Measurements from ENCODE around the gene NPC1L1. TPM values are rescaled to one million over a fixed set of nuclear protein-coding genes. Genes with fewer than 3 reads are reported as not detected.
A peak's percentile ranks its signal among the peaks of the same experiment; 100 is the strongest.

NPC1L1 gene
- total RNA-seq, 1 experiment from 2014 or later, result 0.15 TPM

DNA sequence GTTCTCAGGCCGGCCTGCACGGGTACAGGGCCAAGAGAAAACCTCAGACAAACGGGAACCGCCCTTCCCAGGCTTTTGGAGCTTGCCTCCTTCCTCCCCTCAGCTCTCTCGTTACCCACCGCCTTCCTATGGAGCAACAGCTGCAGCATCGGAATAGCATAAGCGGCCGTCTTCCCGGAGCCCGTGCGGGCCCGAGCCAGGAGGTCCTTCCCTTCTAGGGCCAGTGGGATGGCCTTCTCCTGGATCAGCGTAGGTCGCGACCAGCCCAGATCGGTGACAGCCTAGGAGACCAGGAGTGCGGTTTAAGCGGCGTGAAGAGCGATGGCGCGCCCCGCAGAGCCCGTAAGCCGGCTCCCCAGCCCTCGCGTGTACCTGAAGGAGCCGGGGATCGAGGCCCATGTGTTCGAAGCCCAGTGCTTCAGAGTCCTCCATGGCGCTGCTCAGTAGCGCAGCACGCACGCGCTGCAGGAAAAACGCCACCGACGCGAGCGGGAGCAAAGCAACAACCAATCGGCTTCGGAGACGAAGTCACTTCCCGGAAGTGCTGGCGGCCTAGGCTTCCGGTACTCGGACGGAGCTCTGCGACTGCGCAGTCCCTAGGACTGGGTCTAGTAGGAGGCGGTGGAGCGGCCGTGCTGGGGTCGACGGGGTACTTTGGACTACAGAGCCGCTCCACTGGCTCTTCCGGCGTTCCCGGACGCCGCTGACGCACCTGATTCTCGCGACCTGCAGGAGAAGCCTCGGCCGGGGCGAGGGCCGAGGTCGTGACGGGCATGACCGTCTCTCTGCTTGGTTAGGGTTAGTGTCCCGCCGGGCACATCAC, 32.5 kb upstream of the NPC1L1 start, which contains the start of gene DDX56 (continued):
- TF ChIP-seq ZNF425 (CRISPR knock-in tag; conservative IDR thresholded peaks at IDR 0.05) (no peak), JUN (CRISPR knock-in tag; IDR thresholded peaks at IDR 0.05) (peak; percentile 44; the same call in 1 of the 2 replicates), ZNF396 (CRISPR knock-in tag; IDR thresholded peaks at IDR 0.05; ENCODE audit: borderline replicate concordance) (no peak), ZNF423 (CRISPR knock-in tag; IDR thresholded peaks at IDR 0.05) (no peak), TCF7 (CRISPR knock-in tag; IDR thresholded peaks at IDR 0.05; ENCODE audit: low read depth) (no peak; the same call in 1 of the 2 replicates), ZSCAN18 (CRISPR knock-in tag; IDR thresholded peaks at IDR 0.05) (no peak), NR3C1 (CRISPR knock-in tag; conservative IDR thresholded peaks at IDR 0.05; ENCODE audit: low read depth) (no peak), MXD4 (CRISPR knock-in tag; IDR thresholded peaks at IDR 0.05; ENCODE audit: borderline replicate concordance) (no peak), ELF4 (CRISPR knock-in tag; IDR thresholded peaks at IDR 0.05; ENCODE audit: low read depth) (no peak), TEAD1 (CRISPR knock-in tag; IDR thresholded peaks at IDR 0.05) (peak; percentile 76; the same call in 1 of the 2 replicates), CTCF (IDR thresholded peaks at IDR 0.05) (no peak), ATF1 (CRISPR knock-in tag; IDR thresholded peaks at IDR 0.05) (no peak), RELA (CRISPR knock-in tag; IDR thresholded peaks at IDR 0.05; ENCODE audit: borderline replicate concordance) (peak; percentile 83; the same call in 1 of the 2 replicates), ZNF671 (CRISPR knock-in tag; IDR thresholded peaks at IDR 0.05) (no peak), USF2 (CRISPR knock-in tag; IDR thresholded peaks at IDR 0.05) (no peak), EMX1 (CRISPR knock-in tag; IDR thresholded peaks at IDR 0.05) (no peak), TEAD4 (CRISPR knock-in tag; IDR thresholded peaks at IDR 0.05) (no peak; the same call in 1 of the 2 replicates), CREM (CRISPR knock-in tag; IDR thresholded peaks at IDR 0.05) (no peak; the same call in 1 of the 2 replicates), ATF3 (CRISPR knock-in tag; conservative IDR thresholded peaks at IDR 0.05) (no peak), KAT7 (CRISPR knock-in tag; IDR thresholded peaks at IDR 0.05; ENCODE audit: borderline replicate concordance) (peak; percentile 42; the same call in 1 of the 2 replicates), NFATC4 (CRISPR knock-in tag; IDR thresholded peaks at IDR 0.05) (no peak), ESRRA (CRISPR knock-in tag; IDR thresholded peaks at IDR 0.05; ENCODE audit: borderline replicate concordance) (peak; percentile 72; the same call in 1 of the 2 replicates)
- TF ChIP-seq, protein P1, sequence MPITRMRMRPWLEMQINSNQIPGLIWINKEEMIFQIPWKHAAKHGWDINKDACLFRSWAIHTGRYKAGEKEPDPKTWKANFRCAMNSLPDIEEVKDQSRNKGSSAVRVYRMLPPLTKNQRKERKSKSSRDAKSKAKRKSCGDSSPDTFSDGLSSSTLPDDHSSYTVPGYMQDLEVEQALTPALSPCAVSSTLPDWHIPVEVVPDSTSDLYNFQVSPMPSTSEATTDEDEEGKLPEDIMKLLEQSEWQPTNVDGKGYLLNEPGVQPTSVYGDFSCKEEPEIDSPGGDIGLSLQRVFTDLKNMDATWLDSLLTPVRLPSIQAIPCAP (CRISPR knock-in tag; IDR thresholded peaks at IDR 0.05), result 0 out of 2 replicates have a peak, but pooled peaks have one; percentile 72
- TF ChIP-seq, protein P2, sequence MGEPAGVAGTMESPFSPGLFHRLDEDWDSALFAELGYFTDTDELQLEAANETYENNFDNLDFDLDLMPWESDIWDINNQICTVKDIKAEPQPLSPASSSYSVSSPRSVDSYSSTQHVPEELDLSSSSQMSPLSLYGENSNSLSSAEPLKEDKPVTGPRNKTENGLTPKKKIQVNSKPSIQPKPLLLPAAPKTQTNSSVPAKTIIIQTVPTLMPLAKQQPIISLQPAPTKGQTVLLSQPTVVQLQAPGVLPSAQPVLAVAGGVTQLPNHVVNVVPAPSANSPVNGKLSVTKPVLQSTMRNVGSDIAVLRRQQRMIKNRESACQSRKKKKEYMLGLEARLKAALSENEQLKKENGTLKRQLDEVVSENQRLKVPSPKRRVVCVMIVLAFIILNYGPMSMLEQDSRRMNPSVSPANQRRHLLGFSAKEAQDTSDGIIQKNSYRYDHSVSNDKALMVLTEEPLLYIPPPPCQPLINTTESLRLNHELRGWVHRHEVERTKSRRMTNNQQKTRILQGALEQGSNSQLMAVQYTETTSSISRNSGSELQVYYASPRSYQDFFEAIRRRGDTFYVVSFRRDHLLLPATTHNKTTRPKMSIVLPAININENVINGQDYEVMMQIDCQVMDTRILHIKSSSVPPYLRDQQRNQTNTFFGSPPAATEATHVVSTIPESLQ (CRISPR knock-in tag; IDR thresholded peaks at IDR 0.05), result no peak
- TF ChIP-seq, protein P3, sequence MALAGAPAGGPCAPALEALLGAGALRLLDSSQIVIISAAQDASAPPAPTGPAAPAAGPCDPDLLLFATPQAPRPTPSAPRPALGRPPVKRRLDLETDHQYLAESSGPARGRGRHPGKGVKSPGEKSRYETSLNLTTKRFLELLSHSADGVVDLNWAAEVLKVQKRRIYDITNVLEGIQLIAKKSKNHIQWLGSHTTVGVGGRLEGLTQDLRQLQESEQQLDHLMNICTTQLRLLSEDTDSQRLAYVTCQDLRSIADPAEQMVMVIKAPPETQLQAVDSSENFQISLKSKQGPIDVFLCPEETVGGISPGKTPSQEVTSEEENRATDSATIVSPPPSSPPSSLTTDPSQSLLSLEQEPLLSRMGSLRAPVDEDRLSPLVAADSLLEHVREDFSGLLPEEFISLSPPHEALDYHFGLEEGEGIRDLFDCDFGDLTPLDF (CRISPR knock-in tag; IDR thresholded peaks at IDR 0.05), result no peak
- TF ChIP-seq, protein P4, sequence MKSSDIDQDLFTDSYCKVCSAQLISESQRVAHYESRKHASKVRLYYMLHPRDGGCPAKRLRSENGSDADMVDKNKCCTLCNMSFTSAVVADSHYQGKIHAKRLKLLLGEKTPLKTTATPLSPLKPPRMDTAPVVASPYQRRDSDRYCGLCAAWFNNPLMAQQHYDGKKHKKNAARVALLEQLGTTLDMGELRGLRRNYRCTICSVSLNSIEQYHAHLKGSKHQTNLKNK (CRISPR knock-in tag; IDR thresholded peaks at IDR 0.05), result no peak
